Transverse colon (tissue), 4 donors: ENCODE data around the gene ENTPD3. TPM values are rescaled to one million over a fixed set of nuclear protein-coding genes. Genes with fewer than 3 reads are reported as not detected.

ENCODE experiments used
- DNase-seq: peaks from one replicate; pipeline ENCODE4 v3.0.0-alpha.2; 2019
- H3K27ac ChIP-seq, 4 donors: fragments of 200-600 bp; sonication (generic); 2 replicates each; pipeline ENCODE4 v1.5.1; 2016 to 2018; ENCODE audit warnings: inconsistent platforms in 4 of 4
- H3K27me3 ChIP-seq: fragments of 200-600 bp; sonication (generic); 2 replicates; pipeline ENCODE4 v1.5.1; 2017; ENCODE audit warnings: inconsistent platforms
- H3K36me3 ChIP-seq, 4 donors: fragments of 200-600 bp; sonication (generic); 2 replicates each; pipeline ENCODE4 v1.5.1; 2017 to 2019; ENCODE audit warnings: inconsistent platforms in 4 of 4
- H3K4me1 ChIP-seq, 4 donors: fragments of 200-600 bp; sonication (generic); 2 replicates each; pipeline ENCODE4 v1.5.1; 2017 to 2020; ENCODE audit warnings: inconsistent platforms in 4 of 4
- H3K4me3 ChIP-seq, 4 donors: fragments of 200-600 bp; sonication (generic); 1 replicate in 1 of 4; 2 replicates in 3 of 4; pipeline versions ENCODE4 v1.5.1 to v1.6.1; 2017 to 2019; ENCODE audit warnings: inconsistent platforms in 4 of 4
- H3K9me3 ChIP-seq, 2 donors: fragments of 200-600 bp; sonication (generic); 2 replicates each; pipeline ENCODE4 v1.5.1; 2017 to 2019; ENCODE audit warnings: inconsistent platforms in 2 of 2
- EP300 ChIP-seq: sonication (generic); formaldehyde crosslinking; IDR thresholded peaks from one replicate; pipeline ENCODE4 v1.6.1; 2017; ENCODE audit warnings: antibody characterized with exemption, low read depth
- POLR2A ChIP-seq: fragments of 450-650 bp; IDR thresholded peaks from one replicate; pipeline ENCODE4 v1.6.1; 2016; ENCODE audit warnings: antibody characterized with exemption, mild to moderate bottlenecking, moderate library complexity
- POLR2AphosphoS5 ChIP-seq, 3 donors: sonication (generic); formaldehyde crosslinking; IDR thresholded peaks; one replicate each; pipeline ENCODE4 v1.6.1; 2016; ENCODE audit warnings: antibody characterized with exemption in 3 of 3
- WGBS, 2 donors: methylation state at CpG; one replicate each; pipeline ENCODE4 v1.1.5; 2018; ENCODE audit warnings: low coverage in 1 of 2; 5-methylcytosine and 5-hydroxymethylcytosine counted together
- in situ Hi-C, 4 donors: fragments of 200-750 bp; cut with MboI; loops; one replicate each; pipeline versions ENCODE4 v1.15.0 to v1.15.1; 2017; ENCODE audit warnings: low sequenced_read_pairs in 3 of 4, low pct_ligation_motif_present in 1 of 4, low pct_unique_long_range_greater_than_20kb in 1 of 4
- intact Hi-C: fragments of 100-400 bp; cut with DNase I; formaldehyde crosslinking; loops from one replicate; pipeline ENCODE4 v1.15.1; 2023; ENCODE audit warnings: low total_unique reads
- total RNA-seq, 4 donors: library from RNA; depleted of rRNA; stranded (reverse); fragments of >200 nt; gene quantifications; one replicate each; pipeline ENCODE4 v1.1.0, GENCODE V29; 2016
- TF ChIP-seq, protein P1 (sequence below), 5 experiments: fragments of 200-600 bp in 3 of 5; fragments of 450-650 bp in 2 of 5; sonication (generic) in 3 of 5; IDR thresholded peaks; 1 replicate in 2 of 5; 2 replicates in 3 of 5; pipeline ENCODE4 v1.5.1; 2016 to 2017; ENCODE audit warnings: antibody characterized with exemption in 5 of 5, inconsistent platforms in 3 of 5, mild to moderate bottlenecking in 2 of 5, moderate library complexity in 1 of 5

Gene ENTPD3
- total RNA-seq, 4 donors from 2014 or later, result 0.37 to 7.2 (median 2.0) TPM

DNA sequence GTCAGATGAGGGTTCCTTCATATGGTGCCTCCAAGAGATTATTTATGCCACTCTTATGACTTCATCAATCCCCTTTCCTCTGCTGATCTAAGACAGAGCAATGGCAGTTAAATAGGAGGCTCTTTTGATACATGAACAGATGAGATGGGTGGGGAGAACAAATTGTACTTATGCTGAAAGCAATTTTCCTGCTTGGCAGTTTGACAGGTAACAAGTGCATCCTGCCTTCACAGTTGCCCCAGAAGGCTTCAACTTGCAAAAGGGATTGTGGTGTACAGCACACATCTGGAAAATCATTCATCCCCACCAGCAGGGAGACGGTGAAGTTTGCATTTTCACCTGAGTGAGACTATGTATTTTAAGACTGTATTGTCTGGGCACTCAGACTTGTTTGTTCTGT lies 27.3 kb downstream of the ENTPD3 start:
- TF ChIP-seq POLR2A, result no peak
- TF ChIP-seq POLR2AphosphoS5 (IDR thresholded peaks at IDR 0.05), result no peak
- no peaks in the 10 kb centered on the region for H3K9me3 ChIP-seq
- H3K27ac ChIP-seq, result no peak overlapping the region
- no peaks in the 10 kb centered on the region for H3K36me3 ChIP-seq
- H3K4me1 ChIP-seq, result peaks cover 0 to 12% (median 3%) of the 10 kb centered on the region in 4 donors
- WGBS, 2 donors, result 80% methylated on average over 1 of the region's 1 CpG; no CpG with 5 or more reads in 1 of the 2 donors
- no peaks in the 10 kb centered on the region for H3K27me3 ChIP-seq
- intact Hi-C loops (no loop called here), in situ Hi-C loops (no loop called here)
- no peak for DNase-seq
- H3K4me3 ChIP-seq, result no peak overlapping the region

DNA sequence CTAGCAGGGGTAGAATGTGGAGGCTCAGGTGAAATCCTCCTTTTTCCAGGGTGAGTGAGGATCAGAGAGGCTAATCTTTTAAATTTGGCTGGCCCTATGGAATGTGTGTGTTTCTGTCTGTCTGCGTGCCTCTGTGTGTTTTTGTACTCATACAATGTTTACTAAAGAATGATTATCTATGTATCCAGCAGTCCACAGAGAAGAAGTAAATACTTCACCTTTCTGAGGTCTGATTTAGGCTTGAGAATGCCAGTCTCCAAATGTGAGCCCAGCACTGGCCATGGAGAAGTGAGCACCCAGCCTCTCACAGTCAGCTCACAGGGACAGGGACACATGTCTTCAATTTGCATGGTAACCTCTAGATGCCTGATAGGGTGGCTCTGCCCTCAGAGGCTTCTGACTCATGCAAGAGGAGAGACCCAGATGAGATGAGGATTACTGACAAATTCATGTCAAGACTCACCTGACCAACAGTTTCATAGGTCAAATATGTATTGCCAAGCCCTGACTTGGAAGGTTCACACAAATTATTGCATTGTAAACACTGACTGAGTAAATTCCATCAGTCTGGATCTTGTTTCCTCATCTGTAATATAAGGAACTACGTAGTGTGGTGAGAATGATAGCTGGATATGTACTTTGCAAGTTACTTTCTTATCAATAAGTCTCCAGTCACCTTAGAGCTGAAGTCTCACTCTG lies 31.0 kb downstream of the ENTPD3 start:
- in situ Hi-C loops (no loop called here), intact Hi-C loops (no loop called here)
- H3K36me3 ChIP-seq, result no peaks in the 10 kb centered on the region
- DNase-seq, result no peak
- peak in 1 of 3 donors; percentile 42 for TF ChIP-seq POLR2AphosphoS5 (IDR thresholded peaks at IDR 0.05)
- TF ChIP-seq, protein P1, sequence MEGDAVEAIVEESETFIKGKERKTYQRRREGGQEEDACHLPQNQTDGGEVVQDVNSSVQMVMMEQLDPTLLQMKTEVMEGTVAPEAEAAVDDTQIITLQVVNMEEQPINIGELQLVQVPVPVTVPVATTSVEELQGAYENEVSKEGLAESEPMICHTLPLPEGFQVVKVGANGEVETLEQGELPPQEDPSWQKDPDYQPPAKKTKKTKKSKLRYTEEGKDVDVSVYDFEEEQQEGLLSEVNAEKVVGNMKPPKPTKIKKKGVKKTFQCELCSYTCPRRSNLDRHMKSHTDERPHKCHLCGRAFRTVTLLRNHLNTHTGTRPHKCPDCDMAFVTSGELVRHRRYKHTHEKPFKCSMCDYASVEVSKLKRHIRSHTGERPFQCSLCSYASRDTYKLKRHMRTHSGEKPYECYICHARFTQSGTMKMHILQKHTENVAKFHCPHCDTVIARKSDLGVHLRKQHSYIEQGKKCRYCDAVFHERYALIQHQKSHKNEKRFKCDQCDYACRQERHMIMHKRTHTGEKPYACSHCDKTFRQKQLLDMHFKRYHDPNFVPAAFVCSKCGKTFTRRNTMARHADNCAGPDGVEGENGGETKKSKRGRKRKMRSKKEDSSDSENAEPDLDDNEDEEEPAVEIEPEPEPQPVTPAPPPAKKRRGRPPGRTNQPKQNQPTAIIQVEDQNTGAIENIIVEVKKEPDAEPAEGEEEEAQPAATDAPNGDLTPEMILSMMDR (IDR thresholded peaks at IDR 0.05), result no peak
- 38 to 56% methylated on average over 2 of the region's 2 CpGs for WGBS, 2 donors
- peaks cover 0 to 12% (median 3%) of the 10 kb centered on the region in 4 donors for H3K4me1 ChIP-seq
- no peaks in the 10 kb centered on the region for H3K9me3 ChIP-seq
- H3K4me3 ChIP-seq, result no peak overlapping the region
- no peaks in the 10 kb centered on the region for H3K27me3 ChIP-seq
- peak overlapping the region in 3 of 4 donors; percentile 37 to 48 (median 45) for H3K27ac ChIP-seq

DNA sequence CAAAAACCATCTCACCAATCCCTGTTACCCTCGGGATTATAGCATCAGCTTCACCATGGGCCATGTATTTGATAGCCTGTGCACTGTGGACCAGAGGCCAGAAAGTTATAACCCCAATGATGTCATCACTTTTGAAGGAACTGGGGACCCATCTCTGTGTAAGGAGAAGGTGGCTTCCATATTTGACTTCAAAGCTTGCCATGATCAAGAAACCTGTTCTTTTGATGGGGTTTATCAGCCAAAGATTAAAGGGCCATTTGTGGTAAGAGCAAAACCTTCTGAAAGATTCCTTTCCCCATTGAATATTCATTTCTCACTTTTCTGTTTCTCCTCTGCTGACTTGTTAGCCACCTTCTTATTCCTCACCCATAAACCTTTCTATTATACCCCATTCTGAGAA lies 35.9 kb downstream of the ENTPD3 start:
- no peaks in the 10 kb centered on the region for H3K27me3 ChIP-seq
- WGBS, 2 donors, result 70 to 79% methylated on average over 1 of the region's 1 CpG
- no peaks in the 10 kb centered on the region for H3K36me3 ChIP-seq
- no peaks in the 10 kb centered on the region for H3K9me3 ChIP-seq
- H3K4me3 ChIP-seq, result no peak overlapping the region
- peaks cover 0 to 3% (median under 1%) of the 10 kb centered on the region in 4 donors for H3K4me1 ChIP-seq
- TF ChIP-seq, protein P1 (IDR thresholded peaks at IDR 0.05), result no peak
- TF ChIP-seq POLR2A, result no peak
- no peak for TF ChIP-seq EP300
- no peak for TF ChIP-seq POLR2AphosphoS5 (IDR thresholded peaks at IDR 0.05)
- DNase-seq, result no peak
- intact Hi-C loops (no loop called here), in situ Hi-C loops (no loop called here)
- no peak overlapping the region for H3K27ac ChIP-seq

DNA sequence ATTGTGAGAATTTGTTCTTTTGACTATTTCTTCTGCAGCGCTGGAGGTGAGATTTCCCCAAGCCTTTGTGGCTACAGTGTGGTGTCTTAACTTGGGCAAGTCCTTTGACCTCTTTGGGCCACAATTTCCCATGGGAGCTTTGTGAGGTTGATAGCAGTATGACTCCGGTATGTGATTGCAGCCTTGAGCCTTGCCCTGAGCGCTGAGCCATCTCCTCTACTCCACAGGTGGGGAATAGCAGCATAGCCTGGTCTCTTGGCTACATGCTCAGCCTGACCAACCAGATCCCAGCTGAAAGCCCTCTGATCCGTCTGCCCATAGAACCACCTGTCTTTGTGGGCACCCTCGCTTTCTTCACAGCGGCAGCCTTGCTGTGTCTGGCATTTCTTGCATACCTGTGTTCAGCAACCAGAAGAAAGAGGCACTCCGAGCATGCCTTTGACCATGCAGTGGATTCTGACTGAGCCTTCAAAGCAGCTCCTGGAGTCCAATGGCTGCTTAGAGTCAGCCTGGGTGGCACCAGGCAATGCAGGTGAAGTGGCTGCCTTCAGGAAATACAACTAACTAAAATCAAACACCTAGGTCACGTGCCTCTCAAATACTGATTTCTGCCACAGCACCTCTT lies 40.2 kb downstream of the ENTPD3 start:
- H3K36me3 ChIP-seq, result no peaks in the 10 kb centered on the region
- WGBS, 2 donors, result 83 to 100% methylated on average over 1 to 8 of the region's 8 CpGs
- in situ Hi-C loops, result no loop called here
- DNase-seq, result no peak
- no peak overlapping the region for H3K27ac ChIP-seq
- no peaks in the 10 kb centered on the region for H3K27me3 ChIP-seq
- intact Hi-C loops, result no loop called here
- H3K4me1 ChIP-seq, result no peaks in the 10 kb centered on the region
- TF ChIP-seq, protein P1 (IDR thresholded peaks at IDR 0.05), result no peak
- TF ChIP-seq POLR2A, result no peak
- TF ChIP-seq POLR2AphosphoS5 (IDR thresholded peaks at IDR 0.05), result no peak
- TF ChIP-seq EP300, result no peak
- no peaks in the 10 kb centered on the region for H3K9me3 ChIP-seq
- no peak overlapping the region for H3K4me3 ChIP-seq
